ENCODE measurements around the gene AUTS2. TPM values are rescaled to one million over a fixed set of nuclear protein-coding genes. Genes with fewer than 3 reads are reported as not detected.

The AUTS2 gene
- polyA plus RNA-seq, 5 donors = 85.0 to 114 (median 97.6) TPM

GRCh38 chr7:69885431-69885830 lies 287.2 kb downstream of the AUTS2 start:
- DNase-seq = no peak

- DNase-seq = no peak
Observed at GRCh38 chr7:69889338-69889975, 291.2 kb downstream of the AUTS2 start.

DNA sequence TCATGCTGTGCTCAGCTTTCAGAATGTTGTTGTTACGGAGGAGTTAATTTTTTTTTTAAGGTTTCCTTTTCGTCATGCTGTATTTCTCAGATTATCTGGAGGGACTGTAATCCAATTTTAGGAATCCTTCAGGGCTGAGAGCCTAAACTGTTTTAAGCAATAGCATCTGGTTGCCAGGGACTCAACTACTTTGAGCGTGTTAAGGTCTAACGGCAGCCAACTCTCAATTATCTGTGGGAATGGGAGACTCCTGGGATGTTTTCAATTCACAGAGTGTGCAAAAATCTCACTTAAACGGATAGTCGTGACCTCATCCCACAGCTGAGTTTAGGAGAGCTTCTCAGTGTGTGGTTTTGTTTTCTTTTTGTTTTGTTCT lies 291.7 kb downstream of the AUTS2 start:
- DNase-seq = no peak

DNA sequence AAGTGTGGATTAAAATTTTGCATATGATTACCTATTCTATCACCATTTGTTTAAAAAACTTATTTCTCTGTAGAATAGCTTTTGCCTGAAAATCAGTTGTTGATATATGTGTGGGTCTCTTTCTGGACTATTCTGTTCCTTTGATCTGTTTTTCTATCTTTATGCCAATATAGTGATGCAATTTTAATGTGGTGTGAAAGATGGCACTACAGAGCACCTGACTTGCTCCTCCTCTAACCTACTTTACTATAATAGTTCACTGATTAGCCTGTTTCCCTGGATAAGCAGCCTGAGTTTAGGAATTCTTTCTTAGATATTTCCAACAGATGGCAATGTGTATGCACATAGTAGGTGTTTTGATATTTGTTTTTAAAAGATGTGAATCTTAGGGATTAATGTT lies 294.5 kb downstream of the AUTS2 start:
- DNase-seq = no peak

GRCh38 chr7:69893906-69894305 lies 295.6 kb downstream of the AUTS2 start:
- DNase-seq = peak in 1 of 2 donors; percentile 9

DNA sequence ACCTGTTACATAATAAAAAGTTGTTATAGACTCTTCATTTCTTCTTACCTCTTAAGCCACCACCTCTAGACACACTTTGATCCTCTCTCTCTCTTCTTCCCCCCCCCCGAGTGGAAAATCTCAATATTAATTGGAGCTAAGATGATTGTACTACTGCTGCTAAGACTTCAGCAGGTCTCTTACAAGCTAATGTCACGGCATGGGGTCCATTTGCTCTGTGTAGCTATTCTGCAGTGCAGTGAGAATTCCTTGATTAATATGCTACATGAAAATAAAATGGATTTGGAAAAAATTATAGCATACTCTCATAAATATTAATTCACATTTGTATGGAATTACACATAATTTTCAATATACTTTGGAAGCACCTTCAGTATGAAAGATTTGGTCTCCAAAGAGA lies 297.2 kb downstream of the AUTS2 start:
- no peak for DNase-seq

DNA sequence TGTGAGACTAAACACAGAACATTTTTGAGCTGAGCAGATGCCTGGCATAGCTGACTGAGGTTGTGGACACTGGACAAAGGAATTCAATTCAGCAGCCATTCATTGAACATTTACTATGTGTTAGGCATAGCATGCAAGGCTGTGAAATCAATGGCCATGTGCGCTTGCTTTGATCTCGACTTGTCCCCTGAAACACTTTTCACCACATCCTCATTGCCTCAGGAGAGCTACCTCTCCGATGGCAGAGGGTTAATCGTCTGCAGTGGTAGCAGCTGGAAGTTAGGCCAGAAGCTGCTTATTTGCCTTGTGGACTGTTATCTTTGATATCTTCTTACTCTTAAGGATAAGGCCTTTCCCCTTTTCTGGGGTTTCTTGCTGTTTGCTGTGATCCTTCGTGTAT lies 297.8 kb downstream of the AUTS2 start:
- DNase-seq = no peak

DNA sequence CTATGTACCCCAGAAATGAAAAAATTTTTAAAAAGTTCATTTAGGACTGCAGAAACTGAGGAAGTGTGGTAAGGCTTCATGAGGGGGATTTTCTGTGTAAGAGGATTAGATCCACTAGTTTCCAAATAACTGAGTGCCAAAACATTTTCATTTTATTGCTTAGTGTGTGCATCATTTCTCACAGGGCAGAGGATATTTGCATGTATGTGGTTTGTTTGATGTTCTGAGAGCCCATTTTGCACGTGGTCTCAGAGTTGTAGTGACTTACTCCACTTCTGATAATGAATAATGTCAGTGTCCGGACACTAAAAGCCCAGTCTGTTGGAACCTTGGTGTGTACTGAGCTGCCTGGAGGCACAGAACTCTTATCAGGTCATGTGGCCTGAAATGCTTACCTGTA lies 299.9 kb downstream of the AUTS2 start:
- no peak for DNase-seq

GRCh38 chr7:69903410-69903809 lies 305.1 kb downstream of the AUTS2 start:
- no peak for DNase-seq

DNA sequence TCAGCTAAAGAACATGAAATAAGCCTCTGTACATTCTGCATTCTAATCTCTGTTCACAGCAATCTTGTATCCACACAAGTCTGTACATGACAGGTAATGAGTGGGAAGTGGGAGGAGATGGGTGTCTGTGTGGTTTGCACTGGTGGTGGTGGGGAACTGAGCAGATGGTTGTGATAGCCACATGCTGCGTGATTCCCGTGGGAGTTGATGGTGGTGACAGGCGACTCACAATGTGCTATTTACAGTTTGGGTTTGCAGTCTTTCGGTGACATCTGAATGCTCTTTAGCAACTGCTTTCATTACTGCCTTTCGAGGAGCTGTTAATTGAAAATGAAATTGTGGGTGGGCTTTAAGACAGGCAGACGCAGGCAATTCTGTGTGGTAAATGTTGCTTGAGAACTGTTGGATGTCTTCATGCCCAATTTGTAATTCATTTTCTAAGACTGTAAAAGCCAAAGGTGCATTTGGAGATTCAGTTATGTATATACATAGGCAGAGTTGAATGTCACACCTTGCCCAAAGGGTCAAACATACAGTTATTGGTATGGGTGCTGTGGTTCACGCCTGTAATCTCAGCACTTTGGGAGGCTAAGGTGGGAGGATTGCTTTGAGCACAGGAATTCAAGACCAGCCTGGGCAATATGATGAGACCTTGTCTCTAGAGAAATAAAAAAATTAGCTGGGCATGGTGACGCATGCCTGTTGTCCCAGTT lies 308.2 kb downstream of the AUTS2 start:
- DNase-seq = no peak

- no peak for DNase-seq
Observed at GRCh38 chr7:69907720-69908119, 309.4 kb downstream of the AUTS2 start.

GRCh38 chr7:69908454-69908853 lies 310.2 kb downstream of the AUTS2 start:
- DNase-seq = no peak

DNA sequence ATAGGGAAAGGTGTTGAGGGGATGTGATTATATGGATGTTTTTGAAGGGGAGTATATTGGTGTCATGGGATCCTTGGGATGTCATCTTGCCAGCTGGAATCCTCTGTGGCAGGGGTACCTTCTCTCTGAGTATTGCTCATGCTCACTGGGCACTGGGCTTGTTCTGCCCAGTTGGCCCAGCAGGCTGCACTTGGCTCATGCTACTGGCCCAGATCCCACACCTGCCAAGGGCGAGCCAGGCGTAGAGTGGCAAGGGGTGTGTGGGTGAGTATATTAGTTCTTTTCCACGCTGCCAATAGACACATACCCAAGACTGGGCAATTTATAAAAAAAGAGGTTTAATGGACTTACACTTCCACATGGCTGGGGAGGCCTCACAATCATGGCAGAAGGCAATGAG lies 311.9 kb downstream of the AUTS2 start:
- DNase-seq = no peak

DNA sequence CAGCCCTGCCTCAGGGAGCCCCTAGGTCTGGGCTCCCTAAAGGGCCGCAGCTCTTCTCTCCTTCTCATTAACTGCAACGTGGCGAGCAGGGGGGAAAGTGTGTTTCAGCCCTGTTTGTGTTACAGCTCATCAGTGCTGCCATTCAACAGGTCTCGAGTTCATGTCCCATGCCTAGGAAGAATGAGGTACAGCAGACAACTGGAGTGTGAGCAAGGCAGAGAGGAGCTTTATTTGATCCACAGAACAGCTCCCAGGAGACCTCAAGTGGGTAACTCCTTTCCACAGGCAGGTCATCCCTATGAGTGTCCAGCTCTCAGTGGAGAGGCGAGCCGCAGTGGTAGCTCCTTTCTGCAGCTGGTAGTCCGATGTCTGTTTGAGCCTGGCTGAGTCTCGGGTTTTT lies 313.1 kb downstream of the AUTS2 start:
- no peak for DNase-seq

GRCh38 chr7:69912141-69912540 lies 313.9 kb downstream of the AUTS2 start:
- no peak for DNase-seq

DNA sequence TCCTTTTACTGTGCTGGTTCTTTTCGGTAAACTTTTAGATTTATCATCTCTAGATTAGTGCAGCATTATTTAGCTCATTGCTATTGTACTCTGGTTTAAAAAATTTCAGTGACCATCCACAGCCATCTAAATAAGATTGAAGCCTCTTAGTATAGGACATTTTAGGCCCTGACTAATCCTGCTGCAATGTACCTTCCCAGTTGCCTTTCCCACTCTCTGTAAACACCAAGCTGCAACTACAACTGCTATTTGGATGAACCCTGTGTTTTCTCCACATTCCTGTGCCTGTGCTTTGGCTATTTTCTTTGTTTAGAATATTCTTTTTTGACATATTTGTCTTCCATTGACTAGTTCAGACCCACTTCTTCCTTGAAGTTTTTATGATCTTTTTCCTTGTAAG lies 314.6 kb downstream of the AUTS2 start:
- DNase-seq = no peak

- DNase-seq = no peak
Observed at GRCh38 chr7:69919426-69920111, 321.3 kb downstream of the AUTS2 start.

GRCh38 chr7:69920797-69921196 lies 322.5 kb downstream of the AUTS2 start:
- DNase-seq = no peak

GRCh38 chr7:69922026-69922803 lies 323.9 kb downstream of the AUTS2 start:
- DNase-seq = no peak

DNA sequence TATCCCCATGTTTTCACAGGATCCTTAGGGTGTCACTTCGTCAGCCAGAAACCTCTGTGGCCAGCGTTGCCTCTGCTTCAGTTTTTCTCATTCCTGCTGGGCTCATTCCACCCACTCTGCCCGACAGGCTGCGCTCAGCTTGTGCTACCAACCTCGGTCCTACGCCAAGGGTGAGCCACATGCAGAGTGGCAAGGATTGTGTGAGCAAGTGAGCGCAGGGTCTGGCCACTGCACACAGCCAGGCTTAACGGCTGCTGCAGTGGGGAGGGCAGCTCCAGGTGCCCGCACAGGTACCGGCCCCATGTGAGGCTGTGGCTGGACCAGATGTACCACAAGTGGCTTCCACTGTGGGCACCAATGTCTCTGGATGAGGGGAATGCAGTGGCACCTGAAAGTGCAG lies 329.2 kb downstream of the AUTS2 start:
- no peak for DNase-seq

DNA sequence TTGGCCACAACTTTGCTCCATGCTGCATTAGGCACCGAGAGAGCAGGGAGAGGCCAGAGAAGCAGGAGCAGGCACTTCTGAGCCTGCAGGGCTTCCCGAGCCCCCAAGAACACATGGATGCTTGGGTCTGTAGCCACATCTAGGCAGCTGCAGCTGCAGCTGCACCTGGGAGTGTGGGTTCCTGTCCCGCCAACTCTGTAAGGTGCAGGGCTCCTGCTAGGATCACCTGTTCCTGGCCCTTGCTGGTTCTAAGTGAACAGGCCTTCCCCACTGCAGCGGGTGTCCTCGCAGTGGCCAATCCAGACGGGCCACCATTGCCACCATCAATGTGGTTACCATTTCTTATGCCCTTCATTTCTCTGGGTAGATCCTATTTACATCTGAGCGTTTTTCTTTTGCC lies 330.3 kb downstream of the AUTS2 start:
- no peak for DNase-seq

DNA sequence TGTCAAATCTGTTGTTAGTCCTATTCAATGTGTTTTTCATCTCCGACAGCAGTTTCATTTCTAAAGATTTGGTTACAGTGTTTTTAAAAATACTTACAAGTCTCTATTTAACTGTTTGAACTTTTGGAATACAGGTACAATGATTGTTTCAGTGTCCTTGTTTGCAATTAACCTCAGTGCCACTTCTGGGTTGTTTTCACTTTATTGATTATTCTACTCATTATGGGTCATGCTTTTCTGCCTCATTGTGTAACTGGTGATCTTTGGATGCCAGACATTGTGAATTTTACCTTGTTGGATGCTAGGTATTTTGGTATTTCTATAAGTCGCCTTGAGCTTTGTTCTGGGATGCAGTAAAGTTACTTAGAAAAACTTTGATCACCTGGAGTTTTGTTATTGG lies 331.3 kb downstream of the AUTS2 start:
- no peak for DNase-seq
